ENCODE data around the gene TMEM98. TPM values are rescaled to one million over a fixed set of nuclear protein-coding genes. Genes with fewer than 3 reads are reported as not detected.

TMEM98 gene
- total and polyA plus RNA-seq, 10 donors: 5.4 to 41.1 (median 14.5) TPM

- Histone ChIP-seq H3K36me3 (no peaks in the 10 kb centered on the region), H3K27ac (no peak overlapping the region), H3K9me3 (peaks cover 0 to 7% (median 3%) of the 10 kb centered on the region in 8 donors), H3K4me3 (no peak overlapping the region), H3K4me1 (peaks cover 0 to 7% (median 6%) of the 10 kb centered on the region in 6 donors), H3K27me3 (replicated peaks in 1 of 7) (peaks cover 0 to 24% (median 6%) of the 10 kb centered on the region in 7 donors)
- no peak for TF ChIP-seq POLR2A (IDR thresholded peaks at IDR 0.05)
- no peak for TF ChIP-seq CTCF (IDR thresholded peaks at IDR 0.05 in 8 of 11, conservative IDR thresholded peaks at IDR 0.05 in 3 of 11)
- DNase-seq: no peak
- WGBS, 5 donors: 30 to 43% (median 34%) methylated on average over 9 of the region's 9 CpGs
- intact Hi-C loops (cut with DNase I; ENCODE audit: low total_unique reads): loop anchor here (10.0 kb wide), 1 partner anchor 209 kb away; no protein-coding TSS in a partner anchor
Observed at GRCh38 chr17:32993977-32994376, 66.0 kb downstream of the TMEM98 start.

Other genes starting within 250 kb of the TMEM98 start
- 10 to 100 TPM; 20.6 to 36.4 (median 24.1) TPM for gene MYO1D, start 51.0 kb upstream of the TMEM98 start, total RNA-seq
- 1 to 10 TPM; 2.3 to 7.5 (median 2.7) TPM for gene MYO1D, start 51.0 kb upstream of the TMEM98 start, polyA plus RNA-seq
- gene SPACA3, start 63.7 kb downstream of the TMEM98 start, total RNA-seq: not detected
- gene SPACA3, start 63.7 kb downstream of the TMEM98 start, polyA plus RNA-seq: not detected

All from spleen (tissue), 11 donors.